ENCODE measurements around the gene MRPS10.
"Not testable (repeated sequence)": the region's sequence is repeated elsewhere in the genome, so short reads cannot be mapped to it uniquely, and the experiment has no call there.

The MRPS10 gene

DNA sequence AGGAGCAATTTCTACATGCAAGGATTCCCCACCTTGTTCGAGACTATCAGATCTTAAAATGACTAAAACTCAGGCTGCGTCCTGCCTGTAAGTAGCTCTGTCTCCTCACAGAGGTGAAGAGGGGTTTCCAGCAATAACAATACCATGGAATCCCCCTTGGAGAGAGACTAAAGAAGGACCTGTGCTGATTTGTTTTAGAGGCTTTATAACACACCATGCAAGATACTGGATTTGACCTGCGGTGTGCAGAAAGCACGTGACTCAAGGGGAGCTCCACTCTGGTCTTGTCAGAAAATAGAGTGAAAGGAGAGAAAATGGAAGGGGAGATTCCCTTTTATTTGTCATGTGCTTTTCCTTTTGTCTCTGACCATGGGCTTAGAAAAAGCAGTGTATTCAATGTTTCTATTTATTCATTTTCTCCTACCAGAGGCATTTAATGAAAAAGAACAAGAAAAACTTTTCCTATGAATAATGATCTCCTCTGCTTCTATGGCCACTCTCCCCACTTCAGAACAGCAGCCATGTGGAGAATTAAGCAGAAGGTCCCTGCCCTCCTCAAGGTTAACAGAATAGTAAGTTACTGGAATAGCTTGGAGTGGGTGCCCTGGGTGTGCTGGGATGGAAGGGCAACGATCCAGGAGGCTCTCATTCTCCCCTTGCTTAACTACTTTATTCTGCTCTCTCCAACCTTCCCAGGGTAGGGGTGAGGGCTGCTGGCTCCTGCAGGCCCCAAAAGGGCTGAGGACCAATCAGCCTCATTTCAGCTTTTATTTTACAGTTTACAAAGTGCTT is 19.2 kb upstream of the MRPS10 start:
- DNase-seq: no peak

DNA sequence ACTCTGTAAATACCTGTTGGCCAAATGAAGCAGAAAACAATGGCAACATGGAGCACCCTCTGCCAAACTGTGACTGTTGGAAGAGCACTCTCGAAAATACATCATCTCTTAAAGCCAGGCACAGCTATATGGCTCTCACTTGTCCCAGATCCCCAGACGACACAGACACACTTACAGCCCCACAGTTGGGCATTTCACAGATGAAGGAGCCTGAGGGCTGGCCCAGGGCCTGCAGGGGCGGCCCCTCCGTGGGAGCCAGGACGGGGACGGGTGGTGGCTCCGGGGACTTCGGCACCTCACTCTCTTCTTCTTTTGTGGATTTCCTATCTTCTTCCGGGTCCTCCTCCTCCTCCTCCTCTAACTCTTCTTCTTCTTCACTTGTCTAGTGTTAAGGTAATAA is 18.4 kb upstream of the MRPS10 start:
- no peak for DNase-seq

DNA sequence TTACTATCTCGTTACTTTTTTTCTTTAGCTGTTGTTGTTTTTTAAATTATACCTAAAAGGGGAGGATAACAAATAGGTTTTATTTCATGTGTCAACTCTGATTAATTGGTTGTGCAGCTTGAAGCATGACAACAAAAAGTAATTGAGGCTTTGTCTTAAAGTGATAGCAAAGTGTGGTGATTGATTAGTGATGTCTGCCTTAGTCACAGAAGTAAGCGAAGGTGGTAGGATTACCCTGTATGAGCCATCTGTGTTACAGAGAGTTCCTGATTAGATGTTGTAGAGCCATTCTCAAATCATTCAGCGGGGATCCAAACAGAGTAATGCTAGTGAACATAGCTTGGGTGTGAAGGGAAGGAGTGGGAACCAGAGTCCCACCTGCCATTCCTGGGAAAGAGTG is 14.4 kb upstream of the MRPS10 start:
- no peak for DNase-seq

DNA sequence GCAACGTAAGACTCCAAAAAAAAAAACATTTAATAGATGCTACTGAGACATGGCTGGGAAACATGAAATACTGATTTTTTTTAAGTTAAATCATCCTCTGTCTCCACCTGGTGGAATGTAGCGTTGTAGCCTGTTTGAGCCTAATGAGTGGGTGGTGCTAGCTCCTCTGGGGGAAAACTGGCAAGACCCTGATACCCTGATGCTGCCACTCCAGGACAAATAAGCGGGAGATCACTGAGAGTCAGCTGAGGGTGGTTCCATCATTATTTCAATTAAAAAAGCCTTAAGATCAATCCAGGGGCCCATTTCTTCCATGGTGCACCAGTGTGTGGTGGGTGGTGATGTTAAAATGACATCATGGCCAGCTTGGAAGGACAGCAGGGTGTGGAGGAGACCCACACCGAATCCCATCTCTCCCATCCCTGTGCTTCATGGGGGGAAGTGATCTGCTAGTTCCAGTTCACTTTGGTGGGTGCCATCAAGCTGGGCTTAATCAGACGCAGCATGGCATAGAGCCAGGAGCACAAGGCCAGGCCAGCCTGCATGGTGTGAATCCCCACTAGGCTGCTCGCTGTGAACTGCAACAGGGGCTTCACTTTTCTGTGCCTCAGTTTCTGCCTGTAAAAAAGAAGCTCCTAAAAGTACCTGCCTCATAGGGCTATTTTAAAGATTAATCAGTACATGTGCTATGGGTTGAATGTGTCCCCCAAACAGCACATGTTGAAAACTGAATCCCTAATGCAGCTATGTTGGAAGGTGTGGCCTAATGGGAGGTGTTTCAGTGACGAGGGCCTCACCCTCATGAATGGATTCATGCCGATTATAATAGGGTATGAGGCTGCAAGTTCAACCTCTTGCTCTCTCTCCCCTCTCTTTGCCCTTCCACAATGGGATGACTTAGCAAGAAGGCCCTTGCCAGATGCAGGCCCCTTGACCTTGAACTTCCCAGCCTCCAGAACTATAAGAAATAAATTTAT is 13.0 kb upstream of the MRPS10 start:
- no peak for DNase-seq

DNA sequence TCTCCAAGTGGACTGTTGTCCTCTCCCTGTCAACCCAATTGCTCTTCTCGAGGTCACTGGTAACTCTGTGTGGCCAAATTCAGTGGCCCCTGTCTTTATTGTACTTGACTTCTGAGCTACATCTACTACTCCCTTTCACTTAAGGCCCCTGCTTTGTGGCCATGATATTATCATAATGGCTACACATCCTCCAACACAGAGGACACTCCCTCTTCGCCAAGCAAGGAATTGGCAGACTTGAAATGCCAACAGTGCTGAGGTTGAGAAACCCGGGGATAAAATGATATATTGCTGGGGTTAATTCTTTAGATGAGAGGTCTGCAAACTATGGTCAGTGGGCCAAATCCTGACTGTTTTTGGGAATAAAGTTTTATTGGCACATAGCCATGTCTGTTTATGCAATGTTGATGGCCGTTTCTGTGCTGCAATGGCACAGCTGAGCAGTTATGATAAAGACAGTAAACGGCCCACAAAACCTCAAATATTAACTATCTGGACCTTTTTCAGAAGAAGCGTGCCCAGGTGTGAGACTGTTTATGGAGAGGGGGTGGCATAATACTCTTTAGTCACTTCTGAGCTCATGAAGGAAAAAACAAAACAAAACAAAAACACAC is 12.0 kb upstream of the MRPS10 start:
- DNase-seq: no peak

DNA sequence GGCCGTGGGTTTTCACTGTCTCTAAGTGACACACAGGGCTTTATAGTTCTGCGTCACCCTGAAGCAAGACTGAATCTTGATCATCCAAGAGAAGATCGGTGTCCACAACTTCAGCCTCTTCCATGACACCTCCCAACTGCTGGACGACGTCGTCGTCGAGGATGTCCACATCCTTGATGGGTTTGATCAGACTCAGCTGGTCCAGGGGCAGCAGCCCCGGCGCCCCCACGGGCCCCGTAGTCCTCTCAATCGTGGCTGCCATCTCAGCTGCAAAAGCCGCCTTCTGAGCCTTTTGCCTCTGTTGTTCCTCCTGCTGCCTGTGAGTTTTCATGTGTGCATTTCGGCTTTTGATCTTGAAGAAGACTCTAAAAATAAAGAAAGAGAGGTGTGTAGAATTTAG is 10.6 kb upstream of the MRPS10 start:
- DNase-seq: no peak

DNA sequence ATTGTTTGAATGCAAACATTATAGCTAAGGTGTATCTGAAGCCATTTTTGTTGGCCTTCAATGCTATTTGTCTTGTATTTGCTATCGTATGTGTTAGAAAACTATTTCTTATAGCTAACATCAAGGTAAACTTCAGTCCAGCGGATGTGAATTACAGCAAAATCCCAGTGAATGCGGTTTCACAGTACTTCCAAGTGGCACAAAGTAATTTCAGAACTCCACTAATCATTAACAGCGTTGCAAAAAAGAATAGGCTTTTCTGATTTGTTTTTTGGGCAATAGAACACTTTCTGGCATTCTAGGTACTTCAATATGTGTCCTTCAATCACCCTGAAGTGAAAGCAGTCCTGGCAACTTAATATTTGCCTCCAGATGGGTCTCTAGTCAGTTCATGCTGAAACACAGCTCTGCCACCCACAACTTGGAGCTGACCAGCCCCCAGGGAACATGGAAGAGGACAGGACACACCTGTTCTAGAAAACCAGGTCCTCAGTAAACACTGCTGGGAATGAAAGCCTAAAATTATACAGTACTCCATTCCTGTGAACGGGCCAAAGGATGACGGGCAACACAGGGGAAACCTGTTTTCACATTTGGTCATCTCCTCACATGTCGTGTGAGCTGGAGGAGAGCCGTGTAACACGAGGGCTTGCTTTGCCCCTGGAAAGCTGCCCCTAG is 9.7 kb upstream of the MRPS10 start:
- no peak for DNase-seq

DNA sequence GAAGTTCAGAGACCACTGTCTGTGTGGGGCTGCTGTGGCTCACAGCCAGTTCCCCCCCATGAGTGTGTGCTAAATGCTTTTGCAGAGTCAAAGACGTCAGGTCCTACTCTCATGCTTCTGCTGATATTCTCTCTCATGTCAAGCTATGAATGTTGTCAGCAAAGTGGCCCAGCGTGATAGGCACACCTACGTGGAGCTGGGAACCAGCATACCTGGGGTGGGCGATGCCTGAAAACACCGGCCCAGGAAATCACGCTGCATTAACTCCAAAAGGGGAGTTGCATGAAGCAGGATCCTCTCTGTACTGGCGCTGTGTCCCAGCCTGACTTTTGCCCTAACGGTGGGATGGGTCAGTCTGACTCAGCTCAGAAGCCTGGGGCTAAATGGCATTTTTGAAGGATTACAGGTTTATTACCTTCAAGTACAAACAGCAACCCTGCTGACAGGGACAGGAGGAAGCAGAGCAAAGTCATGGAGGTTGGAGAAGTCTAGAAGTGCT is 9.0 kb upstream of the MRPS10 start:
- DNase-seq: no peak

DNA sequence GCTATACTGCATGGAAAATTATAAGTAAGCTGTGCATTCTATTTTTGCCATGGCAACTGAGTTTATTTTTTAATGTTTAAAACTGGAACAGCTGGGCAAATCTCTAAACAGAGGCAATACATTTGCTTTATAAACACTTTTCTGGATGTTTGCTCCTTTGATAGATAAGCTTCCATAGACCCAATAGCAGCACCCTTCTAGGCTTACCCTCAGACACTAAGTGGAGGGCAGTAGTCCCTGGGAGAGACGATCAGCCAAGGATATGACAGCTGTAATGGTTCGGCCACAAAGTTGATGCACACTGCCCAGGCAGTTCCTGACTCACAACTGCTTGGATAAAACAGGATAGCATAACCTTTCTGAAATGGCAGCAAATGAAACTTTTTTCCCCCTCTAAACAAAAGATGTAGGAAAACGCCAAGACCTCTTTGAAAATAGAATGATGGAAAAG is 8.5 kb upstream of the MRPS10 start:
- no peak for DNase-seq

DNA sequence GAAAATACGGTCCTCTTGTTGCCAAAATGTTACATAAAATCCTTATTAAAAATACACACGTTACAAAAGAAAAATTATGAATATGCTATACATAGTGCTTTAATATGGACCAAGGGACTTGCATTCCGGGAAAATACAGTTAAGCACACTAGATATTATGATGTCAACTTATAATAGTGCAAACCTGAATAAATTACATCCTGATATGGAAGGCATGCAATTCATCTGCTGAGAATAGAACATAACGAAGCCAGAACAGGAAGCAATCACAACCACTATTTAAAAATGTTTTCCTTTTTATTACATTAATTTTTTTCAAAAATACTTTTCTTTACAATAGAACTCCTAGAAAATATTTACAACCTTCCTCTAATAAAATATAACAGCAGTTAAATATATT is 7.8 kb upstream of the MRPS10 start:
- no peak for DNase-seq

DNA sequence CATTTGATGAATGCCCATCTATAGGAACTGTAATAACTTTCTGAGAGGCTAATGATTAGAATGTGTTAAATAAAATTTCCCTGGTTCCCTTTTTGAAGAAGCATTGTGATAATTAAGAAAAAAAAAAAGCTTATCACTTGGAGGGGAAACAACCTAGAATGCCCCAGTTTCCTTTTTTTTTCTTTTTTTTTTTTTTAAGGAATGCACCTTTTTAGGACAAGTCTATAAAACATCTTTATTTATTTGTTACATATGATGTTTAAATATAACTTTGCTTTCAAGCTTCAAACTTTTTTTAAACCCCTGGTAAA is 7.3 kb upstream of the MRPS10 start:
- DNase-seq: no peak

DNA sequence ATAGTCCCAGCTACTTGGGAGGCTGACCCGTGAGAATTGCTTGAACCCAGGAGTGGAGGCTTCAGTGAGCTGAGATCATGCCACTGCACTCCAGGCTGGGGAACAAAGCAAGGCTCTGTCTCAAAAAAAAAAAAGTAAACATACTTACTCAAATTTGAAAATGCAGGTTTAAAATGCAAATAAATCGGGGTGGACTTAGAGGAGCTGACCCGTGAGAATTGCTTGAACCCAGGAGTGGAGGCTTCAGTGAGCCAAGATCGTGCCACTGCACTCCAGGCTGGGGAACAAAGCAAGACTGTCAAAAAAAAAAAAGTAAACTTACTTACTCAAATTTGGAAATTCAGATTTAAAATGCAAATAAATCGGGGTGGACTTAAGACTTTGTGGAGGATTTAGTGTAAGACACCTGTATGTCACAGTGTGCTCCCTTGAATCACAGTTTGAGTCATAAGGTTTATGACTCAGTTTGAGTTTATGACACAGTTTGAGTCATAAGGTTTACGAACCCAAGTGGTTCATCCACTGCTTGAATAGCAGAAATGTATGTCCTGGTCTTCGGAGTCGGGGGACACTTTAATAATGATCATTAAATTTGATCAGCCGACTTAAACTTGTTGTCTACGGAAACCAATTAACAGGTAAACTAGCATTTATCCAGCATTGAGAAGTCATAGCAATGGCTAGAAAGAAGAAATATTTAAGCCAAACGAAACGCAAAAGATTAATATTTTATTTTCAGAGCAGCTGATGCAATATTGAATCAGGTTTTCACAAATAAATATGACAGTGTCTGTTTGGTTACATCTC is 6.8 kb upstream of the MRPS10 start:
- no peak for DNase-seq

DNA sequence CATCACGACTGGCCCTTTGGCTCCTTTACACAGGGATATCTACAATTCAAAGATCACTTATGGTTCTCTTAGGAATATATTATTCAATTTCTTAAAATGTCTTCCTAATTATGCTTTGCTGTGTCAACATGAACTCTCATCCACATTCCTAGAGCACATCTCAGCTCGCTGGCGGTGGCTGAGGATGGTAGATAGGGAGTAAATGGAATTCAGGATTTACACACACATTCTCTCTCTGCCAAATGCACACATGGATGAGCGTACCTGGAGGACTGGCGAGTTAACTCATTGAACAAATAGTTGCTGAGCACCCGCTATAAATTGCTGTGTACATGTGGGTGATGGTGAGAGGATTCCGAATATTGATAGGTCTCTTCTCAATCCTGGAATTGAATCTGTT is 4.8 kb upstream of the MRPS10 start:
- no peak for DNase-seq

DNA sequence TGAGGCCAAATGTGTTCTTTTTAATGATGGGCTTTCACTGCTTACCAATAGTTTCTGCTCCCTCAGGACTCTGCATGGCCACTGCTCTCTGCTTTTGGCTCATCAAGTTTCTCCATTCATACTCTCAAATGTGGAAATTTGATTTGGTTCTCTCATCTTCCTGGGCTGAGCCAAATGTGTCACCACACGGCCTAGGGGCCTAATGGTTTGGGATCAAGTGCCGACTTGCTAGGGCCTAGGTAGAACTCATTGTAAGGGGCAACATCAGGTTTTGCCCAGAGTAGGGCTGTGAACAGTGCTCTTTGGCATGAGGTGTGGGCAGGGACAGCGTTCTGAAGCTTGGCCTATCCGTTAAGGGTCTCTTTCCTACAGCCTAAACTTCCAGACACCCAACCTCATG is 3.9 kb upstream of the MRPS10 start:
- no peak for DNase-seq

DNA sequence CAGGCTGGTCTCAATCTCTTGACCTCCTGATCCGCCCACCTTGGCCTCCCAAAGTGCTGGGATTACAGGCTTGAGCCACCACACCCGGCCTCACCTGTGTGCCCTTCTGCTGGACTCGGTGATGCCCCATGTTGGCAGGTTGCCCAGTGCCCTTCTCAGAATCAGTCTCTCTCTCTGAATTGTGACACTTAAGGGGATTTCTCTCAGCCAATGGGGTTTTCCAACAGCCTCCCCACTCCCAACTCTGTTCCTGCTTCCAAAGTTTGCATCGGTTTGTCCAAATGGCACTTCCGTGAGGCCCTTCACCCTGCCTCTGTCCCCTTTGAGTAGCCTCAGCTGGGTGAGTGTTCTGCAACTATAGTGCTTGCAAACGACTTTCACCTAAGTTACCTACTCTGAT is 3.1 kb upstream of the MRPS10 start:
- no peak for DNase-seq

DNA sequence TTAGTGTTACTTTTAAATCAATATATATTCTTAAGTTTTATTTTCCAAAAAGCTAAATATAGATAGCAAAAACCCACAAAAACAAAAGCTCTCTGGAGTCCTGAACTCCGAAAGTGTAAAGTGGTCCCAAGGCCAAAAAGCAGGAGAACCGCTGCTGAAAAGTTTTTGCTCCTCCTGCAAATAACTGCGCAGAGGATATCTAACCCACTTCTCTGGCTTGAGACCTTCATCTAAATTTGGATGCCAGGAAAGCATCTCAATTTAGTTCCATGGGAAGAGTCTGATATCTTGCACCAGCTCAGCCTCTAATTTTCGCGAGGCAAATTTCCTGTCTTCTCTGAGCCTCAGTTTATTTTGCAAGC is 523 bp downstream of the MRPS10 start:
- no peak for DNase-seq

DNA sequence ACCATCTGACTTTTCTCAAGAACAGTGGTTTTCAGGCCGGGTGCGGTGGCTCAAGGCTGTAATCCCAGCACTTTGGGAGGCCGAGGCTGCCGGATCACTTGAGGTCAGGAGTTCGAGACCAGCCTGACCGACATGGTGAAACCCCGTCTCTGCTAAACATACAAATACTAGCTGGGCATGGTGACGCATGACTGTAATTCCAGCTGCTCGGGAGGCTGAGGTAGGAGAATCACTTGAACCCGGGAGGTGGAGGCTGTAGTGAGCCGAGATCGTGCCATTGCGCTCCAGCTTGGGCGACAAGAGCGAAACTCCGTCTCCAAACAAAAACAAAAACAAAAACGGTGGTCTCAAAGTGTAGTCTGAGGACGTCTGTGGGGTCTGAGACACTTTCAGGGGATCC is 1.2 kb downstream of the MRPS10 start:
- not testable (repeated sequence) for DNase-seq

DNA sequence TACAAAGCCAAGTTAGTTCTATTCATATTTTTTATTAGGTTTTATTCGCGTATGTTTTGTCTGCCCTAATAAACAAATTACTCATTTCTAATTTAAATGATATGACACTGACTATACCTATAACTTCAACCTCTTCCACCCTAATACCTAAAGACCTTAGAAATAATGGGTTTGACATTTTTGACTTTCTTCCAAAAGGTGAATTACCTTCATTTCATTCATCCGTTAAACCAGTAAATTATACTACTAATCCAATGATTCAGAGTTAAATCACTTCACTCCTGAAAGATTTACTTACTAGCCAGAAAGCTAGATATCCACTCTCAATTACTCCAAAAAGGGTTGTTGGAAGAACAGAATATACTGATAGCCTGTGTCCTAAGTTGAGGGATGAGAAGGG is 5.2 kb downstream of the MRPS10 start:
- DNase-seq: no peak

DNA sequence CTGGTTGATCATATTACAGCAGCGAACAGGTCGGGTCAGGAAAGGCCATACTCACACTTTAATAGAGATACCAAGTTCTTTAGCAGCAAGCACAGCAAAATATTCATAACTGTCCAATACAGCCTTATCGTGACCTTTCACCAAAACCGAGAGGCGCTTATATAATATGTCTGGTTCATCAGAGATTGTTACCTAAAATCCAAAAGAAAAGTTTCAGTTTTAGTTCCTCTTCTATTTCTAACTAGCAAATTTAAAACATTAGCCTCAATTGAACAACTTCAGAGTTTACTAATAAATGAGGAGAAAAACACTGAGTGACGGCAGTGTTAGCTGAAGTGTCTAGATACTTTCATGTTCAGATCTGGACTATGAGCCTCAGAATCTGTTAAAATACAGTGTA is 5.9 kb downstream of the MRPS10 start:
- DNase-seq: no peak

DNA sequence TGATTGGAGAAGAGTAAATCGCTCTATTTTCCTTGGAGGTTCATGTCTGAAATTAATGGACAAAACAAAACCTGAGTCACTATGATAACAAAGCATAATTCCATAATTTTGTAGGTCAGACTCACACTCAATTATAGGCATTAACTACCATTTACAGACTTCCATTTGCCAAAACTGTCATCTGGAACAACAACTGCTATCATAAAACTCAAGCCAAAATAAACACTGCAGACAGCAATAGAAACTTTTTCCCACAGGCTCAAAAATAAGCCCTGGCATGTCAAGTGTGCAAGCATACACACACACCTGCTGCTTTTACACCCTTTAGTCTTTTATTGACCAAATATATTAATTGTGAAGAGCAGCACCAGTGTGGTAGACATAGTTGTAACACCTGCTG is 7.1 kb downstream of the MRPS10 start:
- DNase-seq: no peak

DNA sequence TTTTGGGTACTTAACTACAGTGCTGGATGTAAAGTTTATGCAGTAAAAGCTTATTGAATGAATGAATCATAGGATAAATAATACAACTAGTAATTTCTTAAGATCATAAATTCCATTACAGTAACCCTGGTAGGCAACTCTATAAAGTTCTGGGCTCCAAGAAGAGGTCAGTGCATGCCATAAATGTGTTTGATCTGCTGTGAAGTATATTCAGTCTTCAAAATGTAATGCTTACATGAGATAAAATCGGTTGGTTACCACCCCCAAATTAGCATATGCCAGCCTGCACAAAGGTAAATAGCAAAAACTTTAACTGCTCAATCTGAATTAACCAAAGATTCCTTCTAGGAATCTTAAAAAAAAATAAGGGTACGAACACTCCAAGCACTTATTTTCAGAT is 10.1 kb downstream of the MRPS10 start:
- DNase-seq: not testable (repeated sequence)

DNA sequence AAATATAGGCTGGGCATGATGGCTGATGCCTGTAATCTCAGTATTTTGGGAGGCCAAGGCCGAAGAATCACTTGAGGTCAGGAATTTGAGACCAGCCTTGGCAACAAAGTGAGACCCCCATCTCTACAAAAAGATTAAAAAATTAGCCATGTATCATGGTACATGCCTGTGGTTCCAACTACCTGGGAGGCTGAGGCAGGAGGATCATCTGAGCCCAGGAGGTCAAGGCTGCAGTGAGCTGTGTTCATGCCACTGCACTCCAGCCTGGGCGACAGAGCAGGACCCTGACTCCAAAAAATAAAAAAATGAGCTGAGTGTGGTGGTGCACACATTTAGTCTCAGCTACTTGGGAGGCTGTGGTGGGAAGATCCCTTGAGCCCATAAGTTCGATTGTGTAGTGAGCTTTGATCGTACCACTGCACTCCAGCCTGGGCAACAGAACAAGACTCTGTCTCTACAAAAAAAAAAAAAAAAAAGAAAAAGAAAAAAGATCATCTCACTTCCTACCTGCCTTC is 12.8 kb downstream of the MRPS10 start:
- no peak for DNase-seq

Data from stimulated activated CD8-positive, alpha-beta memory T cell treated with anti-CD3 and anti-CD28 coated beads, Interleukin-4, amount 100 ng/mL, for 48 hours (primary cell).